H9 (cell line): ENCODE data around the gene AATK. TPM values are rescaled to one million over a fixed set of nuclear protein-coding genes. Genes with fewer than 3 reads are reported as not detected.

Source experiments
- DNase-seq: peaks from one replicate; pipeline ENCODE4 v3.0.0-alpha.2; 2017
- H2AFZ ChIP-seq: one replicate; pipeline ENCODE4 v1.6.1; 2013; ENCODE audit warnings: mild to moderate bottlenecking, low read length, control low read depth, moderate library complexity
- H2AK5ac ChIP-seq: 2 replicates; pipeline ENCODE4 v1.6.1; 2013; ENCODE audit warnings: low read length, control low read depth, mixed read lengths; ENCODE audit not compliant: insufficient read length
- H2BK120ac ChIP-seq: one replicate; pipeline ENCODE4 v1.6.1; 2013; ENCODE audit warnings: low read depth, mild to moderate bottlenecking, low read length, control low read depth, inconsistent platforms; ENCODE audit not compliant: poor library complexity, severe bottlenecking
- H2BK12ac ChIP-seq: 2 replicates; pipeline ENCODE4 v1.6.1; 2013; ENCODE audit warnings: low read length, control low read depth, mixed read lengths, low read depth; ENCODE audit not compliant: insufficient read length
- H2BK15ac ChIP-seq: 2 replicates; pipeline ENCODE4 v1.6.1; 2013; ENCODE audit warnings: low read depth, low read length, control low read depth
- H2BK20ac ChIP-seq: one replicate; pipeline ENCODE4 v1.6.1; 2013; ENCODE audit warnings: low read depth, mild to moderate bottlenecking, low read length, control low read depth, inconsistent platforms; ENCODE audit not compliant: poor library complexity, severe bottlenecking
- H2BK5ac ChIP-seq: 2 replicates; pipeline ENCODE4 v1.6.1; 2013; ENCODE audit warnings: low read length, control low read depth, mixed read lengths; ENCODE audit not compliant: insufficient read length
- H3K14ac ChIP-seq: 2 replicates; pipeline ENCODE4 v1.6.1; 2013; ENCODE audit warnings: low read length, control low read depth; ENCODE audit not compliant: insufficient read depth
- H3K18ac ChIP-seq: 2 replicates; pipeline ENCODE4 v1.6.1; 2013; ENCODE audit warnings: low read depth, mild to moderate bottlenecking, mixed read lengths, low read length, control low read depth; ENCODE audit not compliant: insufficient read length
- H3K23ac ChIP-seq: 2 replicates; pipeline ENCODE4 v1.6.1; 2013; ENCODE audit warnings: low read length, control low read depth, mixed read lengths, low read depth; ENCODE audit not compliant: insufficient read length
- H3K23me2 ChIP-seq: 2 replicates; pipeline ENCODE4 v1.6.1; 2013; ENCODE audit warnings: low read depth, mild to moderate bottlenecking, mixed read lengths, low read length, control low read depth; ENCODE audit not compliant: insufficient read length, poor library complexity, severe bottlenecking
- H3K27ac ChIP-seq: 2 replicates; pipeline ENCODE4 v1.5.1; 2013; ENCODE audit warnings: low read length, control low read depth, mixed read lengths, low read depth; ENCODE audit not compliant: insufficient read length
- H3K27me3 ChIP-seq: 2 replicates; pipeline ENCODE4 v1.6.1; 2013; ENCODE audit warnings: low read length, control low read depth, inconsistent platforms; ENCODE audit not compliant: insufficient read depth
- H3K4ac ChIP-seq: 2 replicates; pipeline ENCODE4 v1.6.1; 2013; ENCODE audit warnings: low read depth, mild to moderate bottlenecking, control low read depth, inconsistent platforms, low read length, moderate library complexity
- H3K4me1 ChIP-seq: 2 replicates; pipeline ENCODE4 v1.6.1; 2013; ENCODE audit warnings: low read length, control low read depth, inconsistent platforms; ENCODE audit not compliant: insufficient read depth
- H3K4me2 ChIP-seq: 2 replicates; pipeline ENCODE4 v1.6.1; 2013; ENCODE audit warnings: low read length, control low read depth, mixed read lengths; ENCODE audit not compliant: insufficient read length, insufficient read depth
- H3K56ac ChIP-seq: 2 replicates; pipeline ENCODE4 v1.6.1; 2013; ENCODE audit warnings: low read depth, mild to moderate bottlenecking, mixed read lengths, low read length, control low read depth; ENCODE audit not compliant: insufficient read length
- H3K79me1 ChIP-seq: 2 replicates; pipeline ENCODE4 v1.6.1; 2013; ENCODE audit warnings: low read depth, mild to moderate bottlenecking, moderate library complexity, low read length, control low read depth, inconsistent platforms; ENCODE audit not compliant: insufficient read depth, poor library complexity, severe bottlenecking
- H3K79me2 ChIP-seq: 2 replicates; pipeline ENCODE4 v1.6.1; 2013; ENCODE audit warnings: low read length, control low read depth, inconsistent platforms; ENCODE audit not compliant: insufficient read depth
- H3K9ac ChIP-seq: 2 replicates; pipeline ENCODE4 v1.6.1; 2013; ENCODE audit warnings: low read length, control low read depth, mixed read lengths; ENCODE audit not compliant: insufficient read length; ENCODE audit errors: extremely low read depth
- H3K9me3 ChIP-seq: one replicate; pipeline ENCODE4 v1.6.1; 2013; ENCODE audit warnings: low read depth, low read length, inconsistent platforms; ENCODE audit not compliant: control insufficient read depth
- H3T11ph ChIP-seq: one replicate; pipeline ENCODE4 v1.6.1; 2013; ENCODE audit warnings: mild to moderate bottlenecking, low read length, control low read depth, inconsistent platforms
- H4K20me1 ChIP-seq: one replicate; pipeline ENCODE4 v1.6.1; 2013; ENCODE audit not compliant: control insufficient read depth, insufficient read length, insufficient read depth
- H4K5ac ChIP-seq: 2 replicates; pipeline ENCODE4 v1.6.1; 2013; ENCODE audit warnings: low read depth, mild to moderate bottlenecking, mixed read lengths, low read length, control low read depth; ENCODE audit not compliant: insufficient read length
- H4K8ac ChIP-seq: replicated peaks from 2 replicates; pipeline ENCODE4 v1.6.1; 2013; ENCODE audit warnings: low read length, control low read depth, mixed read lengths, low read depth; ENCODE audit not compliant: insufficient read length
- H4K91ac ChIP-seq: 2 replicates; pipeline ENCODE4 v1.6.1; 2013; ENCODE audit warnings: low read depth, mild to moderate bottlenecking, moderate library complexity, mixed read lengths, low read length, control low read depth; ENCODE audit not compliant: insufficient read length
- H3K27ac Mint-ChIP-seq, 3 experiments: 2 replicates in 2 of 3; 3 replicates in 1 of 3; pipeline ENCODE4 v1.8.0; 2020 to 2021; ENCODE audit warnings: mixed read lengths in 3 of 3, mild to moderate bottlenecking in 1 of 3, moderate library complexity in 1 of 3
- H3K27me3 Mint-ChIP-seq: 2 replicates; pipeline ENCODE4 v1.8.0; 2021; ENCODE audit warnings: low read depth, mild to moderate bottlenecking, moderate library complexity, mixed read lengths
- H3K36me3 Mint-ChIP-seq, 3 experiments: 2 replicates in 2 of 3; 3 replicates in 1 of 3; pipeline ENCODE4 v1.8.0; 2020 to 2021; ENCODE audit warnings: low read depth in 3 of 3, mixed read lengths in 3 of 3; ENCODE audit not compliant: insufficient read depth in 1 of 3
- H3K4me1 Mint-ChIP-seq, 2 experiments: 2 replicates each; pipeline ENCODE4 v1.8.0; 2020; ENCODE audit warnings: mixed read lengths in 2 of 2
- H3K4me3 Mint-ChIP-seq, 2 experiments: 2 replicates in 1 of 2; 3 replicates in 1 of 2; pipeline ENCODE4 v1.8.0; 2020 to 2021; ENCODE audit warnings: mild to moderate bottlenecking in 2 of 2, mixed read lengths in 2 of 2, moderate library complexity in 1 of 2
- H3K9me3 Mint-ChIP-seq, 2 experiments: 2 replicates in 1 of 2; 3 replicates in 1 of 2; pipeline ENCODE4 v1.8.0; 2020; ENCODE audit warnings: mild to moderate bottlenecking in 2 of 2, mixed read lengths in 2 of 2, moderate library complexity in 1 of 2
- WGBS: extraction: QIAGEN DNeasy Blood & Tissue Kit; methylation state at CpG from one replicate; pipeline ENCODE4 v1.1.7; 2013; ENCODE audit warnings: missing lambda C conversion rate, low lambda C conversion rate, mixed read lengths; ENCODE audit not compliant: insufficient read length; ENCODE audit errors: extremely low coverage; 5-methylcytosine and 5-hydroxymethylcytosine counted together
- total RNA-seq: library from RNA; stranded (reverse); gene quantifications from 2 replicates; pipeline ENCODE4 v1.2.1, GENCODE V29; 2021
- TF ChIP-seq, protein P1 (sequence below): fragments of 200-600 bp; sonication (generic); conservative IDR thresholded peaks from 3 replicates; pipeline ENCODE4 v1.8.0; 2021; ENCODE audit warnings: antibody characterized with exemption, mild to moderate bottlenecking

Gene AATK
- total RNA-seq, 1 experiment from 2014 or later: 2.4 TPM

DNA sequence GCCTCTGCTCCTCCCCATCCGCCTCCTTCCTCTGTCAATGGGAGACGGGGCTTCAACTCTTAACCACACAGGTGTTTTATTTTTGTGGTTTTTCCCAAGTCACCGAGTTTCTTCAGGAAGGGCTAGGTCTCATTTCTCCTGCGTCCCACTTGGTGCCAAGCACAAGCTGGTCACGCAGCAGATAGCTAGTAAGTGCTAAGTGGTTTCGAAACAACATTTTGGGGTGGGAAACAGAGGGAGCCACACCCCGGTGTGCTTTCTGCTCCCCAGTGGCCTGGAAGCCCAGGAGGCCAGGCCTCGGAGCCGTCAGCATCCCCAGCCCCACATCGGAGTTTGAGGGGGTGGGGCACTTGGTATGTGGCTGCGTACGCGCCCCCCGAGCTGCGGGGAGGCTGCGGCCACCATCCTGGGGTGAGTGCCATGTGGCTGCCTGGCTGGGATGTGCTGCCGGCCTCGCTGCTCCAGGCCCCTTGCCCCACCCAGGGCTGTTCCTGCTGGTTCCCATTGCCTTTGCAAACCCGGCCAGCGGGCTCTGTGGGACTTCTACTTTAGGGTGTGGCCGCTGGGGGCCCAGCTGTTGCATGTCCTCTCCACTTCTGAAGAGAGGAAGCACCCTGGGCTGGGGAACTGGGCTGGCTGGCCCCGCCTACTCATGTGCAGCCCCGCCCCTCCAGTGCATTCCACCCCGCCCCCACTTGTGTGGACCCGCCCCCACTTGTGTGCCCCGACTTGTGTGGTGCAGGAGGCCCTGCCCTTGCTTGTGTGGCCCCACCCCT lies 75.5 kb downstream of the AATK start:
- Histone ChIP-seq H3K79me1 (no peaks in the 10 kb centered on the region), H3K27me3 (no peaks in the 10 kb centered on the region), H2AK5ac (no peak overlapping the region), H3K18ac (peak overlapping the region; percentile 59), H3K4me2 (no peak overlapping the region), H3K4ac (no peak overlapping the region), H3K14ac (no peak overlapping the region; the same call in 1 of the 2 replicates), H4K91ac (no peak overlapping the region), H4K5ac (no peak overlapping the region), H3T11ph (no peak overlapping the region), H3K23me2 (no peaks in the 10 kb centered on the region), H3K79me2 (no peaks in the 10 kb centered on the region), H3K9ac (no peak overlapping the region), H2BK120ac (no peak overlapping the region), H3K4me1 (no peaks in the 10 kb centered on the region; the same call in 1 of the 2 replicates), H3K27ac (no peak overlapping the region), H2BK20ac (no peak overlapping the region), H3K9me3 (no peaks in the 10 kb centered on the region), H4K20me1 (peaks cover 3% of the 10 kb centered on the region), H4K8ac (no peak overlapping the region), H2BK5ac (no peak overlapping the region), H2AFZ (no peak overlapping the region), H2BK15ac (no peak overlapping the region), H3K23ac (no peak overlapping the region), H3K56ac (no peak overlapping the region), H2BK12ac (no peak overlapping the region)
- no CpG with 5 or more reads among the region's 26 CpGs for WGBS
- Mint-ChIP-seq H3K9me3 (no peaks in the 10 kb centered on the region), H3K4me3 (peak overlapping the region in 1 of 2 experiments; percentile 32; a peak in 2 of 5 replicates), H3K36me3 (peaks cover 0 to 10% (median 9%) of the 10 kb centered on the region in 3 experiments; a peak in 4 of 7 replicates), H3K4me1 (peaks cover 23 to 28% of the 10 kb centered on the region in 2 experiments), H3K27me3 (peaks cover 3% of the 10 kb centered on the region), H3K27ac (no peak overlapping the region; a peak in 1 of 7 replicates)
- TF ChIP-seq, protein P1, sequence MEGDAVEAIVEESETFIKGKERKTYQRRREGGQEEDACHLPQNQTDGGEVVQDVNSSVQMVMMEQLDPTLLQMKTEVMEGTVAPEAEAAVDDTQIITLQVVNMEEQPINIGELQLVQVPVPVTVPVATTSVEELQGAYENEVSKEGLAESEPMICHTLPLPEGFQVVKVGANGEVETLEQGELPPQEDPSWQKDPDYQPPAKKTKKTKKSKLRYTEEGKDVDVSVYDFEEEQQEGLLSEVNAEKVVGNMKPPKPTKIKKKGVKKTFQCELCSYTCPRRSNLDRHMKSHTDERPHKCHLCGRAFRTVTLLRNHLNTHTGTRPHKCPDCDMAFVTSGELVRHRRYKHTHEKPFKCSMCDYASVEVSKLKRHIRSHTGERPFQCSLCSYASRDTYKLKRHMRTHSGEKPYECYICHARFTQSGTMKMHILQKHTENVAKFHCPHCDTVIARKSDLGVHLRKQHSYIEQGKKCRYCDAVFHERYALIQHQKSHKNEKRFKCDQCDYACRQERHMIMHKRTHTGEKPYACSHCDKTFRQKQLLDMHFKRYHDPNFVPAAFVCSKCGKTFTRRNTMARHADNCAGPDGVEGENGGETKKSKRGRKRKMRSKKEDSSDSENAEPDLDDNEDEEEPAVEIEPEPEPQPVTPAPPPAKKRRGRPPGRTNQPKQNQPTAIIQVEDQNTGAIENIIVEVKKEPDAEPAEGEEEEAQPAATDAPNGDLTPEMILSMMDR: no peak
- peak; percentile 95 for DNase-seq
